Endometrium (tissue), 2 donors: Measurements from ENCODE around the gene TSHZ2.
"Not testable (repeated sequence)": the region's sequence is repeated elsewhere in the genome, so short reads cannot be mapped to it uniquely, and the experiment has no call there.

Source experiments
- FAIRE-seq: peaks from 2 replicates; lab custom pipeline; 2012; peaks lifted over from hg19 to GRCh38; lab: Jason Lieb, UNC
- donor health status: control.
- donor health status: control.

The TSHZ2 gene

GRCh38 chr20:53352727-53353440 lies 380.7 kb downstream of the TSHZ2 start:
- FAIRE-seq = no peak

GRCh38 chr20:53354314-53354713 lies 382.2 kb downstream of the TSHZ2 start:
- no peak for FAIRE-seq

DNA sequence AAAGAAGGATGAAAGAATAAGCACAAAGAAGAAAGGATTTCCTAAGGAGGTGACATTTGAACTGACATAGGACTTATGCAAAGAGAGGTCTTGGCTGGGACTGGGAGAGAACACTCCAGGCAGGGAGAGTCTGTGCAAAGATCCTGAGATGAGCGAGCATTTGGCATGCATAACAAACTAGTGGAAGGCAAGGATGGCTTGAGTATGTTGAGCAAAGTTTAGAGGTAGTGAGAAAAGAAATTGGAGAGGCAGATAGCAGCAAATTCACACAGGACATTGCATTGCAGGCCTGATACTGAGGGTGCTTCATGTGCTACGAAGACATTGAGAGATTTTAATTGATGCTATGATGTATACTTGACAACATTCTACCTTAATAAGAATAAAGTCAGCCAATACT lies 383.6 kb downstream of the TSHZ2 start:
- no peak for FAIRE-seq

GRCh38 chr20:53359425-53359824 lies 387.3 kb downstream of the TSHZ2 start:
- FAIRE-seq = no peak

DNA sequence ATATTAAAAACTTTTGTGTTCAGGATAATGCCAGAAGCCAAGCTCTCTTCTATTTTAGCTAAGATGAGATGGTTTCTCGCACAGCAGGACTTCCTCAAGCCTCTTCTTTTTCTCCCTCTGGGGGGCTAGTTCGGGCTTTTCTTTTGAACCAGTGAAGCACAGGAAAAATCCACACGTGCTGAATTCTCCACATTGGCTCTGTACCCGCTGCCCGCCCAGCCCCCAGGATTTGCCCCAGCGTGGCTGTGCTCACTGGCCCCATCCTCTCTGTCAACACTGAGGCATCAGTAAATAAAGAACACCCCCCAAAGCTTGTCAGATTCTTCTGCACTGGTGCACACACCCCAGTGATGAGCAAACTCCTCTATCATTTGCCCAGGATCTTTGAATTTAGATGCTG lies 388.7 kb downstream of the TSHZ2 start:
- no peak for FAIRE-seq

DNA sequence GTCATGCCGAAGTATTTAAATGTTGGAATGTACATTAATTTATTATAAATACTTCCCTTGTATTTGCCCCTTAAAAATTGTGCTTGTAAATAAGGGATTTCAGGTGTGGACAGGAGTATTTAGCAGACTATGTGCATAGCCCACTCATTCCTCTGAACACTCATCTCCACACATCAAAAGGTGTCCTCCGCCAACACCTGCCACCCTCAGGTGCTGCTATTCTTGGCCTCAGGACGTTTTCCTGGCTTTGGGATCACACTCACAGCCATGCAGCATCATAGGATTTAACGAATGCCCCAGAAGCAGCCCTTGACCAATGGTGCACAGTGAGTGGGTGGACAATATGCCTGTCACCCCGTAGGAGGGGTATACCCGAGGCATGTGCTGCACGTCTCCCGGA lies 390.6 kb downstream of the TSHZ2 start:
- no peak for FAIRE-seq

- no peak for FAIRE-seq
Observed at GRCh38 chr20:53364646-53365045, 392.5 kb downstream of the TSHZ2 start.

DNA sequence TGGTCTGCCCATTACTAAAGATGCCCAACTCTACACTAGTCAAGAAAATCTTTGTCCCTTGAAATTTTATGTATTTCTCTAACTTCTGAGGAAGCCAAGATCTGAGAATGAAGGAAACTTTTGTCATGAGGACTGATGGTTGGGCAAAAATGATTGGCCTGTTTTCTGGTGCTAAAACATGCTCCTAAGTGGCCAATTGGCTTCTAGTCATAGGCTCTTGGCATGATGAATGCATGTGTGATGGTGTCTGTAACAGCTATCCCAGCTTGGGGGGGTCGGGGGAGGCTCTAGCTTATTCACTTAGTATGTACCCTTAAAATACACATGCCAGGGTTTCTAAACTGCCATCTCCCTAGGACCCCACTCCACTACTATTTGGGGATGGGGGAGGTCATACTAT lies 392.9 kb downstream of the TSHZ2 start:
- no peak for FAIRE-seq

DNA sequence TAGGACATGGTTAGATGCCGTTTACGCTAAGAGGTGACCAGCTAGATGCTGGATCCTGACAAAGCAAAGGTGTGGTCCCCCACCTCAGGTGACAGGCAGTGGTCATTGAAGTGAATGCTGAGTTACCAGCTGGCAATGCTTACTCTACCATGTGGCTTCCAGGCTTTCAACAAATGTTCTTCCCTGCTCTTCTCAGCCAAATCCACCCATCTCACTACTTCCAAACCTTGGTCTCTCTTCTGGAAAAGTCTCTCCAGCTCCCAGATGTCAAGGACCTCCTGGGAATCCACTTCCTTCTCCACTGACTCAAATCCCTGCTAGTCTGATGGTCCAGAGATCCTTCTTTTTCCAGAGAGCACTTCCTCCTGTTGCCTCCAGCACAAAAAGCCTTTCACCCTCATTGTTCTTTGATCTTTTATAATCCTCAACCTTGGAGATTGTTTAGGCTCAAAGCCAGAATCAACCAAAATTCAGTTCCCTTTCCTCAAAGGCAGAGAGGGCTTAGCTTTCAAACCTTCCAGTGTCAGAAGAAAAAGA lies 393.4 kb downstream of the TSHZ2 start:
- FAIRE-seq = no peak

GRCh38 chr20:53366928-53367327 lies 394.8 kb downstream of the TSHZ2 start:
- not testable (repeated sequence) for FAIRE-seq

DNA sequence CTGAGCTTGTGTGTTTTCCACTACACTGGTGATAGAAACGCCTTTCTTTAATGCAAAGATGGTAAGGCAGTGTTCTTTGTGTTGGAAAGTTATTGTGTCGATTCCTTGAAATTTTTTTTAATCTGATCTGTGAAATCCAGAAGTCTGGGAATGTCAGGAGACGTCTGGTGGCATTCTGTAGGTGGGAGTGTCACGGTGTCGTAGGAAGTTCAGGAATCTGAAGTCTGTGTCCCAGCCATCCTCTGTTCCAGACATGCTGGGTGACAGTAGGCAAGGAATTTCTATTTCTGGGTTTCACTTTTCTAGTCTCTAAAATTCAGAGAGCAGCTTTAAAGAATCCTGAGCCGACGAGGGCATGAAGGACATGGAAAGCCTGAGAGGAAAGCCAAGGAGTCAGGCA lies 397.7 kb downstream of the TSHZ2 start:
- no peak for FAIRE-seq

- FAIRE-seq = no peak
Observed at GRCh38 chr20:53370345-53370961, 398.3 kb downstream of the TSHZ2 start.

GRCh38 chr20:53371216-53371615 lies 399.1 kb downstream of the TSHZ2 start:
- no peak for FAIRE-seq

- no peak for FAIRE-seq
Observed at GRCh38 chr20:53376021-53376420, 403.9 kb downstream of the TSHZ2 start.

DNA sequence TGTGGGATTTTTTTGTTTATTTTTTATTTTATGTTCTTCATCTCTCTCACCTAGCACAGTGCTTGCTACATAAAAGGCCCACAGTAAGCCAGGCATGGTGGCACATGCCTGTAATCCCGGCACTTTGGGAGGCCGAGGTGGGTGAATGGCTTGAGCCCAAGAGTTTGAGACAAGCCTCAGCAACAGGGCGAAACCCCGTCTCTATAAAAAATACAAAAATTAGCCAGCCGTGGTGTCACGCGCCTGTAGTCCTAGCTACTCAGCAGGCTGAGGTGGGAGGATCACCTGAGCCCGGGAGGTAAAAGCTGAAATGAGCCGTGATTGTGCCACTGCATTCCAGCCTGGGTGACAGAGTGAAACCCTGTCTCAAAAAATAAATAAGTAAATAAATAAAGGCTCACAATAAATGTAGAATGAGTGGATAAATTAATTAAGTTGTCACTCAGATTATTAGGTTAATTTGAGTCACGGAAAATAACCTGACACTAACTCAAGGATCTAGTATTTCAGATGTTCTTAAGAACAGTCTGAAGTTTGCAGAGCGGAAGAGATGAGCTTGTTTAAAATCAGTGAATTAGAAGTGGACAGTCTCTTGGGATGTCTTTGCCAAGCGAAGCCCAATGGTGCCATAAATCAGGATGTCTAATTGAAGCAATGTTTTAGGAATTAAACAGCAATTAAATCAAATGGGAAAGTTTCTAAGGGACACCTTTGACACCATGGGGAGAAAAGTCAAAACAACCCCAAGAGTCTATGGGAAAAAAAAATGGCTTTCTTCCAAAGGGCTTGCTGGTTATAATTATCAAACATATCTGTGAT lies 407.1 kb downstream of the TSHZ2 start:
- FAIRE-seq = no peak

- peak; percentile 4 for FAIRE-seq
Observed at GRCh38 chr20:53379833-53380120, 407.6 kb downstream of the TSHZ2 start.

- FAIRE-seq = no peak
Observed at GRCh38 chr20:53381568-53382262, 409.6 kb downstream of the TSHZ2 start.

- no peak for FAIRE-seq
Observed at GRCh38 chr20:53382263-53382844, 410.2 kb downstream of the TSHZ2 start.

DNA sequence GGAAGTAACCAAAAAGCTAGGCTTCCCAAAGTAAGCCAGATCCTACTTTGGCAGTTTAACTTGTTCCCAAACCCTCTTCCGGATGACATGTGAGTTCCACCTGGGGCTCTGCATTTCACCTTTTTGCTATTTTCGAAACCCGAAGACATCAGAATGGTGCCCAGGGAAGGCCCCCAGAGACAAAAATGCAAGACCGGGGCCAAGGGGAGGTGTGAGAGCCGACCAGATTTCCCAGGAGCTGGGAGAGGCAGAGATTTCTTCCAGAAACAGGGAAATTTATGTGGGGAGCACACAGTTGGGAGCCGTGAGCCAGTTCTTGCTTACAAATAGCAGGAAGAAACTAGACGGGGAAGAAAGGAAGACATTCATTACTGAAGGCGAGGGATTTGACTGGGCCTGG lies 411.8 kb downstream of the TSHZ2 start:
- FAIRE-seq = no peak

DNA sequence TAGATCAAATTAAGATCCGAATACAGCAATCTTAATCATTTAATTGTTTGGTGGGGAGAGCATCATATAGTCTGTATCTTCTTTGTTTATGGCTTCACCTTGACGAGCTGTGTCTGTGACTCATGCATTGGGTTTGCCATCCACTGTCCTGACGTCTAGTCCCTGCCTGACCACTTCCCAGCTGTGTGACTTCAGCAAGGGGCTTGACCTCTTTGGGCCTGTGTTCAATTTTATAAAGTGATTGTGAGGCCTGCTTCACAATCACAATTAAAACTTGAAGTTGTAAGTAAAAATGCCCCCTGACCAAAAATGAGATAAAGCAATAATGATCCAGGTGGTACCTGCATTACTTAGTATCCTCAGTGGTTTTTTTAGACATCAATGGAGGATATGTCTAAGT lies 412.2 kb downstream of the TSHZ2 start:
- no peak for FAIRE-seq

DNA sequence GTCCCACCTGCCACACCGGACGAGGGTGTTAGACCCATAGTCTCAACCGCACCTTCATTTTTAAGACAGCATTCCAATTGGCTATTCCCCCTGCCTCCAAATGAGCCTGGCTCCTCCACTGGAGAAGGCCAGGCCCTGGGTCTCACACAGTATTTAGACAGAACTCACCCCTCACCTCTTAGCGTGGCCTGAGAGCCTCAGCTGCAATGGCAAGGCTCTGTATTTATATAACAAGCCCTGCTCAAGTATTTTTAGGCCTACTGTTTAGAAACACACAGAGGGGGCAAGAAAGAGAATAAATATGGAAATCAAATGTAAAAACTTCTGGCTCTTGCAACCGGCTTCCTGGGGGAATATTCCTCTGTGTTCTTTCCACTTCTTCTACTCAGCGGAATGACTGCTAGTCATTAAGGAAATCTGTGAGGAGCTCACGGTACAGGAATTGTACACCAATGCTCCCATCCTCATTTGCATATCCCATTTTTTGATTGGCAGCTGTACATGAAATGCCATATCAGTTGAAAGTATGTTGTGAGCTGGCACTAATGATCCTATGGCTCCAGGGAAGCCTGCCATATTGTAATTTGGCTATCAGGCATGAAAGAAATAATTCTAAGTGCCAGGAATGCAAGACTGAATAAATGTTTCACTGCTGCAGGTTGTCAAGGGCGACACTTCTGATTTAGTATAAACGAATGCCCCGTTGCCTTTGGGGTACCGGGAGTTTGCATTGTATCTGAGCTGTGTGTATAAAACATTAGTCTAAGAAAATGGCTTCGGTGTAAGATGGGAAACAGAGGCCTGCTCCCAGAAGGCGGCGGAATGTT lies 414.0 kb downstream of the TSHZ2 start:
- FAIRE-seq = no peak
